ENCODE results near the gene ABI3BP.

DNA sequence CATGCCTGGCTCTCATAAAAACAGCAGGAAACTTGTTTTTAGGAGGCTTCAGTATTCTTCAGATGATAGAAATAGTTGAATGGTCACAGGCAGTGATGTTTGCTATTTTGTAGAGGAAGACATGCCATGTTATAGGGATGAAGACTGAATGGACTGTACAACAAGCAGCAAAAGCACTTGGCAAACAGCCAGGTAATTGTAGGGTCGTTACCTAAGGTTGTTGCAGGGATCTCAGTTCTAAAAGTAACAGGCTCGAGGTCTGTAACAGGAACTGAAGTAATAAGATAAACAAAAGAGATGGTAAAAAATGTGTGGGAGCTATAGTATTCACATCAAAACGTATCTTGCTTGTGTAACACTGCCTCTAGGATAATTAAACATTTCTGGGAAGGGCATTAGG lies 167.6 kb downstream of the ABI3BP start:
- TF ChIP-seq EZH2 (optimal IDR thresholded peaks at IDR 0.05; ENCODE audit: low read depth, low read length), result no peak
- TF ChIP-seq, protein P1, sequence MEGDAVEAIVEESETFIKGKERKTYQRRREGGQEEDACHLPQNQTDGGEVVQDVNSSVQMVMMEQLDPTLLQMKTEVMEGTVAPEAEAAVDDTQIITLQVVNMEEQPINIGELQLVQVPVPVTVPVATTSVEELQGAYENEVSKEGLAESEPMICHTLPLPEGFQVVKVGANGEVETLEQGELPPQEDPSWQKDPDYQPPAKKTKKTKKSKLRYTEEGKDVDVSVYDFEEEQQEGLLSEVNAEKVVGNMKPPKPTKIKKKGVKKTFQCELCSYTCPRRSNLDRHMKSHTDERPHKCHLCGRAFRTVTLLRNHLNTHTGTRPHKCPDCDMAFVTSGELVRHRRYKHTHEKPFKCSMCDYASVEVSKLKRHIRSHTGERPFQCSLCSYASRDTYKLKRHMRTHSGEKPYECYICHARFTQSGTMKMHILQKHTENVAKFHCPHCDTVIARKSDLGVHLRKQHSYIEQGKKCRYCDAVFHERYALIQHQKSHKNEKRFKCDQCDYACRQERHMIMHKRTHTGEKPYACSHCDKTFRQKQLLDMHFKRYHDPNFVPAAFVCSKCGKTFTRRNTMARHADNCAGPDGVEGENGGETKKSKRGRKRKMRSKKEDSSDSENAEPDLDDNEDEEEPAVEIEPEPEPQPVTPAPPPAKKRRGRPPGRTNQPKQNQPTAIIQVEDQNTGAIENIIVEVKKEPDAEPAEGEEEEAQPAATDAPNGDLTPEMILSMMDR (IDR thresholded peaks at IDR 0.05; ENCODE audit: low read length), result no peak

Measured in MM.1S (cell line).